ENCODE measurements around the gene IFRD2.
"Not testable (repeated sequence)": the region's sequence is repeated elsewhere in the genome, so short reads cannot be mapped to it uniquely, and the experiment has no call there.

IFRD2 gene

GRCh38 chr3:50299929-50300680 lies 7.9 kb upstream of the IFRD2 start:
- no peak for DNase-seq

GRCh38 chr3:50299638-50299928 lies 7.4 kb upstream of the IFRD2 start:
- no peak for DNase-seq

- DNase-seq = peak; percentile 99
These were observed 6.8 kb upstream of the IFRD2 start, which contains the start of the genes HYAL3 and NAA80 for GRCh38 chr3:50298836-50299637. HYAL3 (minus strand) TSS chr3:50299405; CDS start chr3:50295602, 3,803 bp downstream. NAA80 (minus strand) TSS chr3:50299405; CDS start chr3:50297463, 1,942 bp downstream.

- no peak for DNase-seq
These were observed 5.9 kb upstream of the IFRD2 start for GRCh38 chr3:50297896-50298725.

GRCh38 chr3:50297384-50297775 lies 5.2 kb upstream of the IFRD2 start:
- no peak for DNase-seq

GRCh38 chr3:50296721-50297383 lies 4.6 kb upstream of the IFRD2 start:
- DNase-seq = no peak

DNA sequence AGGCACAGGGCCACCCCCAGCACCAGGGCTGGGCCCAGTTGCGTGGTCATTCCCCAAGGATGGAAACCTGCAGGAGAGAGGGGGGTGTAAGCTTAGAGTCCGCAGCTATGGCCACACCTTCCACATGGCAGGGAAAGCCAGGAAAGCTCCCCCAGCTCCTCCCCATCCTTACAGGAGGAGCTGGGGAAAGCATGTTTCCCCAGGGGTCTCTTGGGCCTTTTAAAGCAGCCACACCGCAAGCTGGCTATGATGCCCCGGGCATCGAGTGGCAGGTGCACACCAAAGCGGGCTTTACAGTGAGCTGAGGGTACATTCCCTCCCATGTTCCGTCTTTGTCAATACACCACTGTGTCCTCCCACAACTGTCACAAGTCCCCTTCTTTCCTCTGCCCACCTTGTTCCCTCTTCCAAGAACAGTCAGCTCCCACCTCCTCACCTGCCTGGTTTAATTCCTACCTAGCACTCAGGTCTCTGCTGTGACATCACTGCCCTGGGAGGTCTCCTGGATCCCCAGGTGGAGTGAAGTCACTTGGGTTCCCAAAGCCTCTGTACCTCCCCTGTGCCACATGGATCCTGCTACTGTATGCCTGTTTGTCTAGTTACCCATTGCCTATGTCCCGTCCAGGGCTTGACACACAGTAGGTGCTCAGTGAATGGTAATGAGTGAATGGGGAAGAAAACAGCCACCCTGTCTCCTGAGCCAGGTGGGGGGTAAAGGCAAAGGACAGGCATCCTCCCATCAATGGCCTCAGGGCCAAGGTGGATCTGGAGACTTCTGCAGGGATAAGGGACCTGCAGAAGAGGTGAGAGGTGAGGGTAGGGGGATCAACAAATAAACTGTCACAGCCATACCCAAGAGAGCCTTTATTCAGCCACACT lies 3.6 kb upstream of the IFRD2 start:
- DNase-seq = no peak

GRCh38 chr3:50294492-50295403 lies 2.5 kb upstream of the IFRD2 start:
- no peak for DNase-seq

DNA sequence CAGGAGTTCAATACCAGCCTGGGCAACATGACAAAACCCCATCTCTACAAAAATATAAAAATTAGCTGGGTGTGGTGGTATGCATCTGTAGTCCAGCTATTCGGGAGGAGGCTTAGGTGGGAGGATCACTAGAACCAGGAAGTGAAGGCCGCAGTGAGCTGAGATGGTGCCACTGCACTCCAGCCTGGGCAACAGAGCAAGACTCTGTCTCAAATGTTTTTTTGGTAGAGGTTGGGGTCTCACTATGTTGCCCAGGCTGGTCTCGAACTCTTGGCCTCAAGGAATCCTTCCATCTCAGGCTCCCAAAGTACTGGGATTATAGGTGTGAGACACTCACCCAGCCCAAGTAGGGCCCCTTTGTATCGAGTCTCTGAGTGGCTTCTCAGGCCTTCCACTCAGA lies 1.9 kb upstream of the IFRD2 start:
- no peak for DNase-seq

DNA sequence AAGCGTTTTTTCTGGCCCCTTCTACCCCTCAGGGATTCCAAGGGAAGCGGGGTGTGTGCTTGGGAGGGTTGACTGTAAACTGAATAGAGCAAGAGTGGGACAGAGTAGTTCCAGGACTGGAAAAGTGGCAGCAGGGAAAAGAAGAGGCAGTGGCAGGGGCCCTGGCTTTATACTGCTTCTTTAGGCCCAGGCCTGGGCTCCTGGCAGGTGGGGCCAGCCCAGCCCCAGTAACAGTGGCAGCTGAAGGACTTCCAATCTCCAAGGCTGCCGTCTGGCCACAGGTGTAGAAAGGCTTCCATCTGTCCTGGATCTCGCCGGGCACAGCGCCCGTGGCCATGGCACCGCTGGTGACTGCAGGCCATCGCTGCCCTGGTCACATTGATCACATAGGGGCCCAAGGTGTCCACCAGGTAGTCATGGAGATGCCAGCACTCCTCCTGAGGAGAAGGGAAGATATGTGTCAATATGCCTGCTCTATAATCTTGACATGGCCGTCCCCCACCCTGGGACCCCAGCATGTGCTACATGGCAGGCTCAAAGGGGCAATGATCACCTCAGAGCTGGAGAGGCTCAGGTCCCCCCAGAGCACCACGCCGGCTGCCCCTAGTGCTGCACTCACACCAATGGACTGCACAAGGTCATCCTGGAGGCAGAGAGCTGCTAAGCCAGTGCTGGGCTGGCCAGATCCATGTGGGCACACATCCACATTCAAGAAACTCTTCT lies 1.0 kb upstream of the IFRD2 start:
- DNase-seq = no peak

- DNase-seq = no peak
These were observed 2.0 kb downstream of the IFRD2 start for GRCh38 chr3:50290161-50290641.

- DNase-seq = no peak
These were observed 3.1 kb downstream of the IFRD2 start for GRCh38 chr3:50289130-50289529.

GRCh38 chr3:50288387-50289007 lies 3.7 kb downstream of the IFRD2 start:
- DNase-seq = no peak

DNA sequence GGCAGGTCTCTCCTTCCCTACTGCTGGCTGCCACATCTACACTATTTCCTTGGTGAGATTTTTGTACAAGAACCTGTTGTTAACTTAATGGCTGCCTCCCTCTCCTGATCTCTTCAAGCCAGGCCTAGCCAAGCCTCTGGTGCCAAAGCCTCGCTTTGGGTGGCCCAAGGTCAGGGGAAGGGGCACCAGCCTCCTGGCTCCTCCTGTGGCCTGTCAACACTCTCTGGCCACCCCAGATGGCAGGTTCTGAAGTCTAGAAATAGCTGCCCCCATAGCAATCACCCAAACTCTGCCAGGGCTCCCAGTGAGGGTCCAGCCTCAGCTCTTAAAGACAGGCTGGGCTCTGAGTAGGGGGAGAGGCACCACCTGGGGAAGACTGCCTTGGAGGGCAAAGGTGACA lies 5.0 kb downstream of the IFRD2 start:
- no peak for DNase-seq

DNA sequence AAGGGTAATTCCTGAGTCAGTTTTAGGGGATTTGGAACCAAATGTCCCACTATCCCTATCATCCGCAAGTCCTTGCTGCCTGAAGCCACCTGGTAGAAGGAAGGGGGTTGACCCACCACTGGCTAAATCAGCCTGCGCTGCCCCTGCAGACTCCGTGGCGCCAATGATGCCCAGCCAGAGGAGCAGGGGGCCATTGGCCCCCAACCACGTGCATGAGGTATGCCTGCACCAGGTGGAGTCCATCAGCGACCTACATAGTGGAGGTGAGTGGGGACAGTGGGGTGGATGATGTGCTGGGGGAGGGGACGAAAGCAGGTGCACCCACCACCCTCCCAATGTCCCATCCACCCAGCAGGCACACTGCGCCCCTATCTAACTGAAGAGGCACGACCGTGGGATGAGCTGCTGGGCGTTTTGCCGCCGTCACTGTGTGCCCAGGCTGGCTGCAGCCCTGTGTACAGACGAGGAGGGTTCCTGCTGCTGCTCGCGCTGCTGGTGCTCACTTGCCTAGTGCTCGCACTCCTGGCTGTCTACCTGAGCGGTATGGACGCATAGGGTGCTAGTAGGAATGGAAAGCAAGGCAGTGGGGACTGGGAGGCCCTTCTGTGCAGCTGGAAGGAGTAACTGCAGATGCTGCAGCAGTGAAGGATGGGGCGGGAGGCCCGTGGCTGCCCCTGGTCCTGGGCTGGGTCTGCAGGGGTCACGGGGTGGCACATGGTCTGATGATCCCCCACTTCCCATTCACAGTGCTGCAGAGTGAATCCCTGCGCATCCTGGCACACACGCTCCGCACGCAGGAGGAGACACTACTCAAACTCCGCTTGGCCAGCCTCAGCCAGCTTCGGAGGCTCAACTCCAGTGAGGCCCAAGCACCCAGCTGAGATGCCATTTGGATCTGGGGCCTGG lies 5.7 kb downstream of the IFRD2 start:
- no peak for DNase-seq

- DNase-seq = not testable (repeated sequence)
These were observed 8.1 kb downstream of the IFRD2 start for GRCh38 chr3:50284121-50284520.

- DNase-seq = no peak
These were observed 12.8 kb downstream of the IFRD2 start for GRCh38 chr3:50279255-50280016.

GRCh38 chr3:50278880-50279224 lies 13.4 kb downstream of the IFRD2 start, which contains the start of gene LSMEM2:
LSMEM2 (plus strand) TSS chr3:50279087; CDS start chr3:50279114, 27 bp downstream.
- DNase-seq = no peak

Data from T1000 (cell line).